ENCODE measurements around the gene FAM227A. TPM values are rescaled to one million over a fixed set of nuclear protein-coding genes. Genes with fewer than 3 reads are reported as not detected.

Gene FAM227A
- total and polyA plus RNA-seq, 2 of the 4 experiments (the other 2 are of a cell fraction) = 1.3 to 1.4 TPM

GRCh38 chr22:38540701-38541100 is 115.5 kb downstream of the FAM227A start:
- Histone ChIP-seq H3K14ac (replicated peaks; ENCODE audit: low read depth, low read length) (no peak overlapping the region), H2AK9ac (replicated peaks; ENCODE audit: low read depth, low read length, poor library complexity) (no peak overlapping the region), H3K23ac (ENCODE audit: low read depth, low read length) (no peak overlapping the region), H3K36me3 (ENCODE audit: control insufficient read depth, insufficient read depth, low read length) (no peaks in the 10 kb centered on the region), H2BK5ac (ENCODE audit: low read depth, low read length, poor library complexity, severe bottlenecking) (no peak overlapping the region), H2AFZ (replicated peaks; ENCODE audit: low read length, poor library complexity) (no peak overlapping the region), H2BK120ac (ENCODE audit: low read depth, low read length) (no peak overlapping the region), H2AK5ac (ENCODE audit: low read depth, low read length) (no peak overlapping the region), H3K27ac (ENCODE audit: insufficient read depth, low read length) (no peak overlapping the region), H3K9me1 (ENCODE audit: insufficient read depth, low read length) (no peaks in the 10 kb centered on the region), H3K9ac (ENCODE audit: low read depth, low read length) (no peak overlapping the region), H4K5ac (ENCODE audit: low read depth, low read length) (no peak overlapping the region), H4K8ac (ENCODE audit: low read depth in 2 of 2, low read length in 2 of 2) (no peak overlapping the region), H4K20me1 (ENCODE audit: insufficient read depth, low read length) (no peaks in the 10 kb centered on the region), H3K4me3 (ENCODE audit: insufficient read depth, low read depth, low read length) (no peak overlapping the region), H3K79me1 (ENCODE audit: low read depth in 1 of 2, low read length in 2 of 2) (no peaks in the 10 kb centered on the region), H3K56ac (ENCODE audit: extremely low read depth, insufficient read depth, low read length) (no peak overlapping the region), H3K18ac (ENCODE audit: low read depth, low read length) (no peak overlapping the region), H2BK20ac (ENCODE audit: low read depth, low read length) (no peak overlapping the region), H3K4me2 (ENCODE audit: low read depth, low read length) (no peak overlapping the region), H3K4ac (ENCODE audit: low read depth, low read length) (no peak overlapping the region), H3K27me3 (ENCODE audit: control insufficient read depth, insufficient read depth, low read length) (no peaks in the 10 kb centered on the region), H4K91ac (ENCODE audit: insufficient read depth, low read depth, low read length) (no peak overlapping the region), H3K9me3 (ENCODE audit: control insufficient read depth, insufficient read depth, low read length) (peaks cover 8% of the 10 kb centered on the region), H3K4me1 (ENCODE audit: control insufficient read depth, insufficient read depth, low read length) (no peaks in the 10 kb centered on the region), H2BK15ac (ENCODE audit: low read depth, low read length) (no peak overlapping the region)
- no peak for TF ChIP-seq CHD1 (IDR thresholded peaks at IDR 0.05; ENCODE audit: low read depth, low read length)
- TF ChIP-seq POLR2A (IDR thresholded peaks at IDR 0.05; ENCODE audit: low read depth, low read length) = no peak
- DNase-seq (no peak), ATAC-seq (ENCODE audit: low read depth) (no peak)
- ChIA-PET POLR2A (ENCODE audit: unreplicated experiment) (no interaction called here), CTCF (no interaction called here)
- no CpG with 5 or more reads among the region's 2 CpGs for WGBS, 2 experiments (ENCODE audit: extremely low coverage in 2 of 2, insufficient read length in 1 of 2)
- in situ Hi-C loops (cut with MboI; ENCODE audit: low sequenced_read_pairs) (no loop called here), dilution Hi-C loops (cut with HindIII; ENCODE audit: low sequenced_read_pairs, unreplicated experiment) (no loop called here), intact Hi-C loops (cut with micrococcal nuclease) (no loop called here)
- BruUV-seq (replicated peaks) = no TSS peak

Data from IMR-90 (cell line).